Stimulated activated naive B cell treated with anti-CD40 and anti-IgM and Interleukin-4, amounts not matched to agents 10 μg/mL and 1 μg/mL and 100 μg/mL, for 72 hours (primary cell): ENCODE measurements around the gene TXNRD2.
A peak's percentile ranks its signal among the peaks of the same experiment; 100 is the strongest.

Source experiments
- ATAC-seq, 2 donors: fragments of 150-1000 bp; cut with Tn5 transposase; replicated peaks; 2 replicates each; pipeline ENCODE4 v1.10.0; 2021; ENCODE audit warnings: moderate library complexity in 1 of 2
- DNase-seq: peaks from one replicate; pipeline ENCODE4 v3.0.0; 2021
- H3K27ac Mint-ChIP-seq: one replicate; pipeline ENCODE4 v1.8.0; 2022; ENCODE audit warnings: mild to moderate bottlenecking, mixed read lengths
- H3K27me3 Mint-ChIP-seq, 2 donors: one replicate each; pipeline ENCODE4 v1.8.0; 2022; ENCODE audit warnings: mixed read lengths in 2 of 2
- H3K36me3 Mint-ChIP-seq, 2 donors: one replicate each; pipeline ENCODE4 v1.8.0; 2022; ENCODE audit warnings: mixed read lengths in 2 of 2, mild to moderate bottlenecking in 1 of 2
- H3K4me1 Mint-ChIP-seq, 2 donors: one replicate each; pipeline ENCODE4 v1.8.0; 2022; ENCODE audit warnings: mixed read lengths in 2 of 2, mild to moderate bottlenecking in 1 of 2
- H3K4me3 Mint-ChIP-seq, 2 donors: one replicate each; pipeline ENCODE4 v1.8.0; 2022; ENCODE audit warnings: mild to moderate bottlenecking in 2 of 2, mixed read lengths in 2 of 2, moderate library complexity in 1 of 2
- H3K9me3 Mint-ChIP-seq, 2 donors: one replicate each; pipeline ENCODE4 v1.8.0; 2022; ENCODE audit warnings: mixed read lengths in 2 of 2, mild to moderate bottlenecking in 1 of 2

Gene TXNRD2

GRCh38 chr22:19869497-19870152 lies 72.0 kb downstream of the TXNRD2 start:
- Mint-ChIP-seq H3K4me3 (no peak overlapping the region), H3K9me3 (no peaks in the 10 kb centered on the region), H3K27me3 (no peaks in the 10 kb centered on the region), H3K36me3 (no peaks in the 10 kb centered on the region), H3K4me1 (no peaks in the 10 kb centered on the region), H3K27ac (no peak overlapping the region)
- ATAC-seq (no peak), DNase-seq (no peak)

DNA sequence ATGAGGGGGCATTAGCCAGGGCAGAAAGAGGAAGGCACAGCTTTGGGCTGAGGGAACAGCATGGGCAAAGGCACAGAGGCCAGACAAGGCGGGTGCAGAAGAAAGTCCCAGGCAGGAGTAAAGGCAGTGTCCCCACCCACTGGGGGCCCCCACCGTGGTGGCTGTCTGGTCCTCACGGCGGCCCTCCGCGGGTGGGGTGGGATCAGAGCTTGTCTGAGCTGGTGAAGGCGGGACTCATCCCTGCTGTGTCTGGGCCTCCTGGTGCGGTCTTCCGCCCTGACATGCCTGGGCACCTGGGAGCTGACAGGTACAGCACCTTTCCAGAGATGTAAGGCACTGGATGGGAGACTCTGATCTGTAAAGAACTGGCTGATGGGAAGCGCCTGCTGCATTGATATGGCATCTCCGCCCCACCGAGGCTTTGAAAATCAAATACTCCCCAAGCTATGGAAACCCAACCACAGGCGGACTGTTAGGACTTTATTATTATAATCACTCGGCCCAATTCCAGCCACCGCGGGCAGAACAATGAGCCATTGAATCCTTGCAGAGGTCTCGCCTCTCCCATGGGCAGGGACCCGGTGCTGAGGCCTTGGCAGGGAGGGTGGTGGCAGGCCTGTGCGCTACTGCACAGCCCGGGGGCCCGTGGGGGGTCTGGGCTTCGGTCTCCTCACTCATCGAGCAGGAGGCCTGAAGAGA lies 72.7 kb downstream of the TXNRD2 start:
- no peaks in the 10 kb centered on the region for H3K9me3 Mint-ChIP-seq
- DNase-seq (no peak), ATAC-seq (no peak)
- no peaks in the 10 kb centered on the region for H3K36me3 Mint-ChIP-seq
- no peaks in the 10 kb centered on the region for H3K27me3 Mint-ChIP-seq
- no peaks in the 10 kb centered on the region for H3K4me1 Mint-ChIP-seq
- no peak overlapping the region for H3K4me3 Mint-ChIP-seq
- H3K27ac Mint-ChIP-seq, result no peak overlapping the region

- Mint-ChIP-seq H3K4me1 (no peaks in the 10 kb centered on the region), H3K4me3 (no peak overlapping the region), H3K27ac (no peak overlapping the region), H3K36me3 (no peaks in the 10 kb centered on the region), H3K9me3 (no peaks in the 10 kb centered on the region), H3K27me3 (no peaks in the 10 kb centered on the region)
- DNase-seq (no peak), ATAC-seq (no peak)
Observed at GRCh38 chr22:19868333-19868732, 73.3 kb downstream of the TXNRD2 start.

- Mint-ChIP-seq H3K27ac (no peak overlapping the region), H3K36me3 (no peaks in the 10 kb centered on the region), H3K4me3 (no peak overlapping the region), H3K4me1 (no peaks in the 10 kb centered on the region), H3K9me3 (no peaks in the 10 kb centered on the region), H3K27me3 (no peaks in the 10 kb centered on the region)
- ATAC-seq (no peak), DNase-seq (no peak)
Observed at GRCh38 chr22:19867617-19868016, 74.0 kb downstream of the TXNRD2 start.

- Mint-ChIP-seq H3K4me1 (no peaks in the 10 kb centered on the region), H3K27ac (no peak overlapping the region), H3K9me3 (no peaks in the 10 kb centered on the region), H3K4me3 (no peak overlapping the region), H3K27me3 (no peaks in the 10 kb centered on the region), H3K36me3 (no peaks in the 10 kb centered on the region)
- DNase-seq, result no peak
- no peak for ATAC-seq
Observed at GRCh38 chr22:19866665-19867009, 75.0 kb downstream of the TXNRD2 start.

- no peak overlapping the region for H3K4me3 Mint-ChIP-seq
- H3K27ac Mint-ChIP-seq, result no peak overlapping the region
- DNase-seq (no peak), ATAC-seq (no peak)
- no peaks in the 10 kb centered on the region for H3K4me1 Mint-ChIP-seq
- H3K27me3 Mint-ChIP-seq, result no peaks in the 10 kb centered on the region
- H3K9me3 Mint-ChIP-seq, result no peaks in the 10 kb centered on the region
- H3K36me3 Mint-ChIP-seq, result no peaks in the 10 kb centered on the region
Observed at GRCh38 chr22:19865141-19865829, 76.3 kb downstream of the TXNRD2 start.

DNA sequence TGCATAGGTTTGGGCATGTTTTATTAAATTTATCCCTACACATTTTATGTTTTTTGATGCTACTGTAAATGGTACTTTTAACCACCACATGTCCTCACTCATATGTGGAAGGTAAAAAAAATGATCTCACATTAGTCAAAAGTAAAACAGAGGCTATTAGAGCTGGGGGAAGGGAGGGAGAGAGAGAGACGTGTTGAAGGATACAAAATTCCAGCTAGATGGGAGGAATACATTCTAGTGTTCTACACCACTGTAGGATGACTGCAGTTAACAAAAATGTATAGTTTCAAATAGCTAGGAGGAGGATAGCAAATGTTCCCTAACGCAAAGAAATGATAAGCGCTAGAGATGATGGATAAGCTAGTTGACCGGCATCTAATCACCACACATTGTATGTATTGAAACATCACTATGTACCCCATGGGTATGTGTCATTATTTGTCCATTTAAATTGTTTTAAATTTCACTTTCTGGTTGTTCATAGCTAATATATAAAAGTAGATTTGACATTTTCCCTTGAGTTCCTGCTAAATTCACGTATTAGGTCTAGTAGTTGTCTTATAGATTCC lies 77.0 kb downstream of the TXNRD2 start:
- DNase-seq (no peak), ATAC-seq (no peak)
- Mint-ChIP-seq H3K4me1 (no peaks in the 10 kb centered on the region), H3K27me3 (no peaks in the 10 kb centered on the region), H3K27ac (no peak overlapping the region), H3K9me3 (no peaks in the 10 kb centered on the region), H3K36me3 (no peaks in the 10 kb centered on the region), H3K4me3 (no peak overlapping the region)

- Mint-ChIP-seq H3K4me3 (no peak overlapping the region), H3K27ac (no peak overlapping the region), H3K27me3 (no peaks in the 10 kb centered on the region), H3K4me1 (no peaks in the 10 kb centered on the region), H3K9me3 (no peaks in the 10 kb centered on the region), H3K36me3 (no peaks in the 10 kb centered on the region)
- ATAC-seq (no peak), DNase-seq (no peak)
Observed at GRCh38 chr22:19863571-19863970, 78.0 kb downstream of the TXNRD2 start.

- Mint-ChIP-seq H3K27ac (no peak overlapping the region), H3K4me1 (peaks cover 2 to 7% of the 10 kb centered on the region in 2 donors), H3K9me3 (no peaks in the 10 kb centered on the region), H3K36me3 (no peaks in the 10 kb centered on the region), H3K4me3 (no peak overlapping the region), H3K27me3 (no peaks in the 10 kb centered on the region)
- ATAC-seq (no peak), DNase-seq (no peak)
Observed at GRCh38 chr22:19862619-19863246, 78.9 kb downstream of the TXNRD2 start.

- peaks cover 11 to 28% of the 10 kb centered on the region in 2 donors for H3K4me1 Mint-ChIP-seq
- H3K4me3 Mint-ChIP-seq, result no peak overlapping the region
- H3K27ac Mint-ChIP-seq, result no peak overlapping the region
- H3K36me3 Mint-ChIP-seq, result peaks cover 0 to 2% of the 10 kb centered on the region in 2 donors
- H3K9me3 Mint-ChIP-seq, result no peaks in the 10 kb centered on the region
- no peak for ATAC-seq
- H3K27me3 Mint-ChIP-seq, result no peaks in the 10 kb centered on the region
- DNase-seq, result no peak
Observed at GRCh38 chr22:19859861-19860510, 81.6 kb downstream of the TXNRD2 start.

- Mint-ChIP-seq H3K36me3 (peaks cover 8 to 14% of the 10 kb centered on the region in 2 donors), H3K27me3 (no peaks in the 10 kb centered on the region), H3K4me1 (peaks cover 29 to 47% of the 10 kb centered on the region in 2 donors), H3K4me3 (no peak overlapping the region), H3K9me3 (no peaks in the 10 kb centered on the region), H3K27ac (no peak overlapping the region)
- ATAC-seq (no peak), DNase-seq (no peak)
Observed at GRCh38 chr22:19857382-19857781, 84.2 kb downstream of the TXNRD2 start.

- Mint-ChIP-seq H3K27ac (peak overlapping the region; percentile 98), H3K27me3 (no peaks in the 10 kb centered on the region), H3K36me3 (peaks cover 14 to 20% of the 10 kb centered on the region in 2 donors), H3K4me3 (peak overlapping the region; percentile 93 to 98), H3K4me1 (peaks cover 34 to 53% of the 10 kb centered on the region in 2 donors), H3K9me3 (no peaks in the 10 kb centered on the region)
- peak; percentile 63 for DNase-seq
- ATAC-seq, result peak; percentile 53 to 62
Observed at GRCh38 chr22:19855504-19856409, 85.9 kb downstream of the TXNRD2 start.

DNA sequence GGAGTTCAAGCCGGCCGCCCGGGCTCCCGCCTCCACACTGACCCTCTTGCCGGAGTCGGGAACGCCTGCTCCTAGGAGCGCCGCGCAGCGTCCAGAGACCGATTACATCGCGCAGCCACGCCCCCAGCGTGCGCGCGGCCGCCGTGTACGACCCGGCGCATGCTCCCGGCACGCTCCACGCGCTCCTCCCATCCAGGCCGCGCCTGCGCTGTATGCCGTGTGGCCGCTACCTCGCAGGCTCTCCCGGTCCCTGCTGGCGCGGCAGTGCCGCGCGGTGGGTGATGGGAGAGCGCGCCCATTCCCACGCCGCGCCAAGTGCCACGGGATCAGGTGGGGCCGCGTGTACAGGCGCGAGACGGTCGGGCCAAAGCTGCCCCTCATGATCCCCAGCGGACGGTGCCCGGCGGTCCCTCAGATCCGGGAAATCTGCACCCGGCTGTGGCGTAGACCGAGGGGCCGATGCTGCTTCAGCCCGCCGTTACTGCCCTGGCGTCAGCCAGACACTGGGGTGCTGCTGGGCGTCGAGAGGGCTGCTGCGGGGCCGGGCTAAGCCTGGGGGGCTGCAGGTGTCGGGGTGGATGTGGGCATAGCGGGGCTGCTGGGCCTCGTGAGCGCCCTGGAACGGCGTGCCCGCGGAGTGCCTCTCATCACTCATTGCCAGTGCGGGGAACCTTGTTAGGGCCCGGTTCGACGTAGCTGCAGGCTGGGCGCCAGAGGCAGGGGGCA lies 86.7 kb downstream of the TXNRD2 start, which contains the start of the genes GNB1L and RTL10:
Gene GNB1L (minus strand): TSS at position 97 of the 726 bp plus-strand sequence. CDS start 33,519 bp downstream, outside the sequence.
Gene RTL10 (minus strand): TSS at position 97 of the 726 bp plus-strand sequence. CDS start 2,613 bp downstream, outside the sequence.
- peaks cover 40 to 53% of the 10 kb centered on the region in 2 donors for H3K4me1 Mint-ChIP-seq
- ATAC-seq, result peak; percentile 88 to 90
- no peaks in the 10 kb centered on the region for H3K27me3 Mint-ChIP-seq
- H3K36me3 Mint-ChIP-seq, result peaks cover 18 to 28% of the 10 kb centered on the region in 2 donors
- DNase-seq, result peak; percentile 94
- H3K9me3 Mint-ChIP-seq, result no peaks in the 10 kb centered on the region
- H3K4me3 Mint-ChIP-seq, result peak within 1 kb of the TSS; percentile 93 to 98
- peak within 1 kb of the TSS; percentile 98 for H3K27ac Mint-ChIP-seq
